A549 (cell line): Measurements from ENCODE around the gene GABRD. TPM values are rescaled to one million over a fixed set of nuclear protein-coding genes. Genes with fewer than 3 reads are reported as not detected.

Experiments used
- ATAC-seq, 2 experiments: fragments of 200-7000 bp in 1 of 2; fragments of >200 bp in 1 of 2; cut with Nextera tagmentation in 1 of 2; cut with Tn5 transposase in 1 of 2; 3 replicates each; pipeline versions ENCODE4 v1.8.0 to v1.9.1; 2018 to 2020; ENCODE audit warnings: mild to moderate bottlenecking in 1 of 2, moderate library complexity in 1 of 2
- CTCF ChIA-PET: fragments of 300-600 bp; sonication (Branson Sonifier 250); formaldehyde crosslinking; extraction: SDS; loops from one replicate; lab custom pipeline; 2021; ENCODE audit warnings: antibody characterized with exemption, inconsistent platforms; lab: Yijun Ruan, JAX
- POLR2A ChIA-PET: fragments of 350-600 bp; formaldehyde crosslinking; extraction: SDS; loops from one replicate; lab custom pipeline; 2021; ENCODE audit warnings: antibody characterized with exemption, inconsistent platforms; lab: Yijun Ruan, JAX
- DNase-seq, 2 experiments: peaks; one replicate each; pipeline versions ENCODE4 v3.0.0 to v3.0.0-alpha.2; 2011 to 2016; ENCODE audit warnings: low read depth in 1 of 2, low spot score in 1 of 2
- FAIRE-seq: peaks from 2 replicates; lab custom pipeline; 2011; peaks lifted over from hg19 to GRCh38; lab: Jason Lieb, UNC
- H3K27ac ChIP-seq, 2 experiments: fragments of >200 bp; sonication (Bioruptor Twin); formaldehyde crosslinking; 3 replicates each; pipeline ENCODE4 v1.5.1; 2016 to 2017
- H3K4me1 ChIP-seq: fragments of >200 bp; sonication (Bioruptor Twin); formaldehyde crosslinking; 3 replicates; pipeline ENCODE4 v1.6.1; 2016
- H3K4me2 ChIP-seq: fragments of >200 bp; sonication (Bioruptor Twin); formaldehyde crosslinking; 3 replicates; pipeline ENCODE4 v1.6.1; 2016
- H3K4me3 ChIP-seq: fragments of >200 bp; sonication (Bioruptor Twin); formaldehyde crosslinking; 3 replicates; pipeline ENCODE4 v1.5.1; 2016
- H3K9me3 ChIP-seq: fragments of >200 bp; sonication (Bioruptor Twin); formaldehyde crosslinking; 3 replicates; pipeline ENCODE4 v1.6.1; 2016
- CBX8 ChIP-seq: fragments of 200-600 bp; sonication (generic); IDR thresholded peaks from 2 replicates; pipeline ENCODE4 v1.6.1; 2016
- CHD4 ChIP-seq: fragments of 200-600 bp; sonication (generic); IDR thresholded peaks from 2 replicates; pipeline ENCODE4 v1.6.1; 2016; ENCODE audit warnings: antibody characterized with exemption, mild to moderate bottlenecking, borderline replicate concordance
- EHMT2 ChIP-seq: fragments of 200-600 bp; sonication (generic); IDR thresholded peaks from 2 replicates; pipeline ENCODE4 v1.6.1; 2016; ENCODE audit warnings: antibody characterized with exemption, low read depth, mild to moderate bottlenecking, moderate library complexity
- EP300 ChIP-seq, 2 experiments: fragments of >200 bp; sonication (Bioruptor Twin); formaldehyde crosslinking; IDR thresholded peaks; 2 replicates in 1 of 2; 3 replicates in 1 of 2; pipeline ENCODE4 v1.6.1; 2016 to 2017
- FOSL2 ChIP-seq, 2 experiments: fragments of 450-650 bp in 1 of 2; fragments of >200 bp in 1 of 2; sonication (Bioruptor Twin) in 1 of 2; formaldehyde crosslinking; IDR thresholded peaks; 2 replicates each; pipeline versions ENCODE4 v1.5.0 to v1.6.1; 2016 to 2020; ENCODE audit warnings: mild to moderate bottlenecking in 1 of 2, moderate library complexity in 1 of 2
- HDAC2 ChIP-seq: fragments of 200-600 bp; sonication (generic); IDR thresholded peaks from 2 replicates; pipeline ENCODE4 v1.6.1; 2016
- HOXA7 ChIP-seq: fragments of 250-450 bp; sonication (Bioruptor Pico); IDR thresholded peaks from 2 replicates; pipeline ENCODE4 v1.5.0; 2020; ENCODE audit warnings: mild to moderate bottlenecking, moderate library complexity
- KDM1A ChIP-seq: fragments of 200-600 bp; sonication (generic); IDR thresholded peaks from 2 replicates; pipeline ENCODE4 v1.6.1; 2016; ENCODE audit warnings: low read depth, mild to moderate bottlenecking
- MAFK ChIP-seq: fragments of 450-650 bp; IDR thresholded peaks from 2 replicates; pipeline ENCODE4 v1.6.1; 2014; ENCODE audit not compliant: partially characterized antibody
- MYC ChIP-seq: IDR thresholded peaks from 2 replicates; pipeline ENCODE4 v1.6.1; 2012; ENCODE audit warnings: mild to moderate bottlenecking, inconsistent platforms, low read length, improper control_type of control experiment, borderline replicate concordance
- NR3C1 ChIP-seq: fragments of >200 bp; sonication (Bioruptor Twin); formaldehyde crosslinking; IDR thresholded peaks from 3 replicates; pipeline ENCODE4 v1.6.1; 2017
- PBX3 ChIP-seq: IDR thresholded peaks from 2 replicates; pipeline ENCODE4 v1.6.1; 2012
- POLR2A ChIP-seq: IDR thresholded peaks from 2 replicates; pipeline ENCODE4 v1.6.1; 2012; ENCODE audit warnings: mild to moderate bottlenecking, low read length
- POLR2AphosphoS2 ChIP-seq: conservative IDR thresholded peaks from 2 replicates; pipeline ENCODE4 v1.6.1; 2012; ENCODE audit warnings: low read length, improper control_type of control experiment, inconsistent platforms
- RARB ChIP-seq: fragments of 250-450 bp; sonication (Bioruptor Pico); IDR thresholded peaks from 2 replicates; pipeline ENCODE4 v1.8.0; 2021; ENCODE audit warnings: mild to moderate bottlenecking, moderate library complexity
- RFX5 ChIP-seq: fragments of 450-650 bp; IDR thresholded peaks from 2 replicates; pipeline ENCODE4 v1.7.1; 2014; ENCODE audit warnings: antibody characterized with exemption, mild to moderate bottlenecking, moderate library complexity
- SMC3 ChIP-seq: fragments of >200 bp; sonication (Bioruptor Twin); formaldehyde crosslinking; IDR thresholded peaks from 3 replicates; pipeline ENCODE4 v1.6.1; 2018; ENCODE audit warnings: inconsistent platforms
- ZFP36 ChIP-seq: fragments of 450-650 bp; IDR thresholded peaks from 2 replicates; pipeline ENCODE4 v1.6.1; 2014; ENCODE audit warnings: borderline replicate concordance; ENCODE audit not compliant: partially characterized antibody
- ZSCAN20 ChIP-seq: fragments of 250-450 bp; sonication (Bioruptor Pico); IDR thresholded peaks from 2 replicates; pipeline ENCODE4 v1.8.0; 2022; ENCODE audit warnings: mild to moderate bottlenecking, moderate library complexity
- WGBS: methylation state at CpG from one replicate; pipeline ENCODE4 v1.1.6; 2017; ENCODE audit errors: missing lambda C conversion rate; 5-methylcytosine and 5-hydroxymethylcytosine counted together
- polyA plus RNA-seq, 4 experiments: library from polyadenylated mRNA; depleted of rRNA in 3 of 4; stranded (reverse); fragments of >200 nt; fragmentation: RNase III in 1 of 4; extraction: RNeasy Plus Mini Kit Qiagen cat#74134 plus additional on column Dnase treatment in 1 of 4; gene quantifications; 2 replicates in 3 of 4; 3 replicates in 1 of 4; pipeline ENCODE4 v1.2.3, GENCODE V29; 2011 to 2017
- TF ChIP-seq, protein P1 (sequence below): fragments of 250-450 bp; sonication (Bioruptor Pico); IDR thresholded peaks from 2 replicates; pipeline ENCODE4 v1.5.0; 2020; ENCODE audit warnings: low read depth, mild to moderate bottlenecking, moderate library complexity

GABRD gene
- polyA plus RNA-seq, 2 of the 4 experiments (the other 2 are of a cell fraction), result 0.12 to 0.52 TPM

- FAIRE-seq (no peak), ATAC-seq (no peak), DNase-seq (no peak)
- Histone ChIP-seq H3K4me1 (no peaks in the 10 kb centered on the region), H3K27ac (no peak overlapping the region), H3K9me3 (no peaks in the 10 kb centered on the region), H3K4me2 (no peak overlapping the region), H3K4me3 (no peak overlapping the region)
- ChIA-PET POLR2A (no interaction called here), CTCF (interaction anchor here (1.1 to 2.8 kb wide), 3 partner anchors 11 to 118 kb away, joined by 3 to 17 read pairs (median 7); no protein-coding TSS in a partner anchor)
- TF ChIP-seq FOSL2 (IDR thresholded peaks at IDR 0.05), result no peak
- no peak for TF ChIP-seq FOSL2 (CRISPR knock-in tag; IDR thresholded peaks at IDR 0.05)
- no peak for TF ChIP-seq HOXA7 (CRISPR knock-in tag)
- no peak for TF ChIP-seq MAFK
- TF ChIP-seq RARB, result no peak
- no peak for TF ChIP-seq PBX3
- 92% methylated on average over 20 of the region's 25 CpGs for WGBS
Observed at GRCh38 chr1:2056955-2057590, 37.9 kb downstream of the GABRD start.

DNA sequence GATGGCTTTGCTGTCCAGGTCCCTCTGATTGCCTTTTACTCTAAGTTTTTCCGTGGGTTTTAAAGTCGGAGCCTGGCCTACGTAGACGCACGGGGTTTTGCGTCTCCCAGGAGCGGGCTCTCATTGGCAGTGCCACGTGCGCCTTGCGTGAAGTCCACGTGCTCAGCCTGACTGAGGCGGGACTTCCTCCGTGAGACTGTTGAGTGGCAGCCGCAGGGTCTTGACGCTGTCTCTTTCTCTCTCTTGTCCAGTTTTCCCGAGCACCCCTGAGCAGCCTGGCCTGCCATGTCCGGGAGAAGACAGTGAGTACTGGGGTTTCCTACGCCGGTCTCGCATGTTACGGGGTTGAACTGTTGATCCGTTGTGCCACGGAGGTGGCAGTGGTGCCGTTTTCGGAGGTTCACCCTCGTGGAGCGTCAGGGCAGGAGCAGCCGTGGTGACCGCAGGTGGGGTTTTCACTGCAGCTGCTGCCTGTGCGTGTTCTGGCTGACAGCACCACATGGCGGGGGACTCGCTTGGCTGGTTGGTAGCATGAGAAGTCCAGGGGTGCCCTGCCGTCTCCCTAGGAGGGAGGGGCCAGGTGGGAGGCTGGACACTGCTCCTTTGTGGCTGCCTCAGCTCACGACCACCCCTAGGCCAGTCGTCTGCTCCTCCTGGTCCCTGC lies 40.3 kb downstream of the GABRD start:
- Histone ChIP-seq H3K27ac (no peak overlapping the region), H3K4me2 (no peak overlapping the region), H3K9me3 (peaks cover 6% of the 10 kb centered on the region), H3K4me1 (no peaks in the 10 kb centered on the region), H3K4me3 (no peak overlapping the region)
- POLR2A ChIA-PET, result no interaction called here
- 94% methylated on average over 30 of the region's 35 CpGs for WGBS
- CTCF ChIA-PET, result interaction anchor here (1.5 kb wide), 1 partner anchor 15 kb away, joined by 7 read pairs; no protein-coding TSS in a partner anchor
- no peak for DNase-seq
- TF ChIP-seq SMC3, result no peak
- TF ChIP-seq HDAC2, result no peak
- TF ChIP-seq, protein P1, sequence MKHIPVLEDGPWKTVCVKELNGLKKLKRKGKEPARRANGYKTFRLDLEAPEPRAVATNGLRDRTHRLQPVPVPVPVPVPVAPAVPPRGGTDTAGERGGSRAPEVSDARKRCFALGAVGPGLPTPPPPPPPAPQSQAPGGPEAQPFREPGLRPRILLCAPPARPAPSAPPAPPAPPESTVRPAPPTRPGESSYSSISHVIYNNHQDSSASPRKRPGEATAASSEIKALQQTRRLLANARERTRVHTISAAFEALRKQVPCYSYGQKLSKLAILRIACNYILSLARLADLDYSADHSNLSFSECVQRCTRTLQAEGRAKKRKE (CRISPR knock-in tag), result no peak
- no peak for TF ChIP-seq ZFP36
- no peak for TF ChIP-seq MYC
- TF ChIP-seq RFX5, result no peak
- no peak for TF ChIP-seq MAFK
- no peak for TF ChIP-seq POLR2A
- TF ChIP-seq CHD4, result no peak
- TF ChIP-seq EHMT2, result no peak
- TF ChIP-seq ZSCAN20 (CRISPR knock-in tag), result no peak
- no peak for ATAC-seq
- FAIRE-seq, result no peak

- peaks cover 12% of the 10 kb centered on the region for H3K9me3 ChIP-seq
- no peak for ATAC-seq
- ChIA-PET POLR2A (no interaction called here), CTCF (interaction anchor here (1.5 kb wide), 1 partner anchor 16 kb away, joined by 7 read pairs; no protein-coding TSS in a partner anchor)
- H3K4me1 ChIP-seq, result no peaks in the 10 kb centered on the region
- FAIRE-seq, result no peak
- no peak for TF ChIP-seq KDM1A
- no peak for TF ChIP-seq EP300 (IDR thresholded peaks at IDR 0.05)
- TF ChIP-seq POLR2AphosphoS2, result no peak
- TF ChIP-seq CBX8, result no peak
- no peak for TF ChIP-seq NR3C1
- no peak overlapping the region for H3K27ac ChIP-seq
- H3K4me3 ChIP-seq, result no peak overlapping the region
- WGBS, result 95% methylated on average over 3 of the region's 15 CpGs
- DNase-seq, result no peak
- H3K4me2 ChIP-seq, result no peak overlapping the region
Observed at GRCh38 chr1:2060072-2060471, 40.9 kb downstream of the GABRD start.
